SW480 (cell line): Measurements from ENCODE around the gene DDAH2.

Source experiments
- DNase-seq: peaks from one replicate; pipeline ENCODE4 v3.0.0-alpha.2; 2016; ENCODE audit warnings: low spot score

Gene DDAH2

DNA sequence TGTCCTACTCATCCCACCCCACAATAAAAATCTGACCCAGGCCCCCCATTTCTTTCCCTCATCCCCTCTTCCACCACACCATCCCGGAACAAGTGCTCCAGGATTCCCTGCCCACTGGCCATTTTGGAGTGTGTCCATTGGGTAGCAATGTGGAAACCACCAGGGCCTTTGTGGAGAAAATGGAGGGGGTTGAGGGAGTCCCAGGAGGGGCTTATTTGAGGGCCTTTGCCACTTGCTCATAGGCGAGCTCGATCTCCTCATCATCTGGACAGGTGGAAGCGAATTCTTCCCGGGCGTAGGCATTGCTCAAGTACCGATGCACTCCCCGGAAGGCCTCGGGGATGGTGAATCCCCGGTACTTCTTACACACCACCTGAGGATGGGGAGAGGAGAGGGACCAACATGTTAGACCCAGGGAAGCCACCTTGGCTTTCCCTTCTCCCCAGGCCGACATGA lies 1.6 kb upstream of the DDAH2 start:
- no peak for DNase-seq

DNA sequence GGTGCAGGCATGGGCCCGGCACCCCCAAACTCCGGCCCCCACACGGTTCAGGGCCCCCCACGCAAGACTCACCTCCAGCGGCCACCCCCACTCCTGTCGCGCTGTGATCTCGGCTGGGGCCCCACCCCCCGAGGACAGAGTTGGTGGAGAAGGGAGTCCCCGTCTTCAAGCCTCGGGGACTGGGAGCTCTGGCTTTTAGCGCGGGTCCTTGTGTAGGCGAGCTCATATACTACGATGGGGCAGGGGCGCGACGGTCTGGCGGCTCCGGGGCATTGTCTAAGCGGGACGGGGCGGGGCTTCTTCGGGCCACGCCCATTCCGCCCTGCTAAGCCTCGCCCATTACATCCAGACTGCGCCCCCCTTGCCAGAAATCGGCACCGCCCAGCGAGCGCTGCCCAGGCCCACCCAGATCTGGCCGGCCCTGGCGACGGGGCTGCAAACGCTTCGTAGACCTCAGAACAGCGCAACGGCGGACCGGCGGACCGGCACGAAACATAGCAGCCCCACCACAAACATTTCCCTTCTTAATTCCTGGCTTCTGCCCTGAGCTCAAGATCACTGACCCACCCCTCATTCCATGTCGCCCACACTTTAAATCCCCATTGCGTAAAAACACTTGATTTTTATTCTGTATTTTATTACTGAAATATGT lies 1.0 kb upstream of the DDAH2 start:
- DNase-seq: peak; percentile 78

DNA sequence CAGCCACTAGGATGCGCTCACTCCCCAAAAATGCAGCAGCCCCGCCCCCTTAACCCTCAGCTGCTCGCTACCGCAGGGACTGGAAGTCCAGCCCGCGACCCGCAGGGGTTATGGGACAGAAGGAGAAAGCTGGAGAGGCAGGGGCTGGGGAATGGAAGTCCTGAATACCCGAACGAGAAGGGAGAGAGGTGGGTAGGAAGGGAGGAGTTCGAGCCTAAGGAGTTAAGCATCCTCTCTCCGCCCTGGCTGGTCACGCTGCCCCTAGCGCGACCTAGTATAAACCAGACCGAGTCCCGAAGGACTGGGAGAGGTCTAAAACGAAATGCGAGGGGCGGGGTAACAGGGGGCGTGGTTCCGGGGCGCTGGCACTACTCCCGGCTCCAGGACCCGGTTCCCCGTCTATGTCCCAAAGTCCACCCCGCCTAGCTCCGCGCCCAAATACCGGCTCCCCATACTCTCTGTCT lies 448 bp upstream of the DDAH2 start:
- peak; percentile 86 for DNase-seq

DNA sequence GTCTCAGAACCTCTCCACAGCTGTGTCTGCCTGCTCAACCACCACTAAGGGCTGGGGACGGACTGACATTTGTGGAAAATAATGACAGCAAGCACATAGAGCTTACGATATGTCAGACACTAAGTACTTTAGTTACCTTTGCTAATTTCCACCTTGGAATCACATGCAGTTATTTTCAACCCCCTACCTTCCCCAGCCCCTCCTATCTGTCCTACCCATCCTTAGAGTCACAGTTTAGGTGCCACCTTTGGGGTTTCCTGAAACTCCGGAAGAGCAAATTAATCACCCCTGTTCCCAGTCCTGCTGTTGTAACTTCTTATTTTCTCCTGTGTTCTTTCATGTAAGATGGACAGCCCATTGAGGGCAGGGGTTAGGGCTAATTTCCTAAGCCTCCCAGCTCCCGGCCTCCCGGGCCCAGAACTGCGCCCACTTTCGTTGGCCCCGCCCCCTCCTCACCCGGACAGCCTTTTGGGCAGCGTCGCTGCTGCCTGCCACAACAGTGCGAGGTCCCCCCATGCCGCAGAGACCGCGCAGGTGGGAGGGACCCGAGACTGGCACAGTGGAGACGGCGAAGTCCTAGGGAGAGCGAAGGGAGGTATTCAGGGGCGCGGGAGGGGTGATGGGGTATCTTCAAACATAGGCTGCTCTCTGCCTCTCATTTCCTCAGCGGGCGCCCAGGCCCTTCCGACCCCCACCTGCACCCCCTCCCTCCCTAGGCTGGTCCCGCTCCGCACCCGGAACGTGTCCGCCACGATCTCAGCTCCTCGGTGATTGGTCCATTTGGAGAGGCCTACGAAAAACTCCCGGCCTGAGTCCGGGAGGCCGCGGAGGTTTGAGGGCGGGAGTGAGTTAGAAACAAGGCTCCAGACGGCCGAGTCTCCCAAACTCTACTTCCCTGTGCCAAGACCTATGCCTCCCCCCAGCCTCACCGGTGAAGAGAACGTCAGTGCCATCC lies 1.1 kb downstream of the DDAH2 start:
- DNase-seq: no peak

DNA sequence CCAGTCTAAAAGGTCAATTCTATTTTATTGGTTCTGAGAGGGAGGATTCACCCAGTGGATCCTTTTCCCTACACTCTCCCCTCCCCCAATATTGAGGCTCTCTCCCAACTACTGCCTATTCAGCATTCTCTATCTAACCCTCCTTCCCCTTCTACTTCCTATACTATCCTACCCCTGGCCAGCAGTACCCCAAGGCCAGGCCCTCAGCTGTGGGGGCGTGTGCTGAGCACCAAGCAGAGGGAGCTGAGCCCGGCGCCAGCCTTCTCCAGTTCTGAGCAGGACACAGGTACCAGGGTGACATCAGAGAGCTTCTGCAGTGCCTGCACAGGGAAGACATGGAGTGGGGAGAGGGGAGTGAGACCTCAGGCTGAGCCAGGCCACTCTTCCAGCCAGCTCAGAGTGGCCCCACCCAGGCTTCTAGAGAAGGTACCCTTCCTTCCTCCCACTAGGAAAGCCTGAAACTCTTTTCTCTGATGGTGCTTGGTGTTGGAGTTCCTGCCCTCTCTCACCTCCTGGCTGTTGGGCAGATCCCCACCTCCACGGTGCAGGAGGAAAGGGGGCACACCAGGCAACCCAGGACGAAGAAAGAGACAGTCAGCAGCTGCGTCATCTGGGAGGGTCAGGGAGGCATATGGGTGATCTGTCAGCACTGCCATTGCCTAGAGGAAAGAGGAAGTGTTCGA lies 1.9 kb downstream of the DDAH2 start:
- no peak for DNase-seq

DNA sequence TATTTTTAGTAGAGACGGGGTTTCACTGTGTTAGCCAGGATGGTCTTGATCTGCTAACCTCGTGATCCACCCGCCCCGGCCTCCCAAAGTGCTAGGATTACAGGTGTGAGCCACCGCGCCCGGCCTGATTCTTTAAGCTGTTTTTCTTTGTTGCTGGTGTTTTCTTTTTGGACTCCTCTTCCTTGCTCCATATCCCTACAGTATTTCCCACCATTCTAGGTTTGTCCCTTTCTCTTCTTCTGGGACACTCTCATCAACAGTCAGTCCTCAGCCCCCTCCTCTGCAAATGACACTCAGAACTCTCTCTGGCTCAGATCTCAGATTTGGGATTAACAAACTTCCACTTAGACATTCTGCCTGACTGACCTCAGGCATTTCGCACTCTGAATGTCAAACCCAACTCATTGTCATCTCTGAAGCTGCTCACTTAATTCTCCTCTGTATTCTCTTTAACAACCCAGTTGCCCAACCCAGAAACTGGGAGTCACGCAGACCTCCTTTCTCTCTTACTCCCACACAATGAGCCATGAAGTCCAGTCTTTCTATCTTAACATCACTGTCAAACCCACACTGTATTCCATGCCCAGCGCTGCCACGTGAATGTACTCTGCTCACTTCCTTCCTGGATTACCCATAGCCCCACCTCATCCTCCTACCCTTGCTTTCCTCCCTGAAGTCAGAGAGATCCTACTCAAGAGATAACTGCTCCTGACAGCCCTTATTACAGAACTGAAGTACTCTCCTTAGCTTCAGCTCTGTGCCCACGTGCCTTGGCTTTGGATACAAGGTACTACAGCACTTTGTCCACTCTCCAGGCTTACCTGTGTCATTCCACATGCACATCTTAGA lies 3.4 kb downstream of the DDAH2 start:
- DNase-seq: no peak

DNA sequence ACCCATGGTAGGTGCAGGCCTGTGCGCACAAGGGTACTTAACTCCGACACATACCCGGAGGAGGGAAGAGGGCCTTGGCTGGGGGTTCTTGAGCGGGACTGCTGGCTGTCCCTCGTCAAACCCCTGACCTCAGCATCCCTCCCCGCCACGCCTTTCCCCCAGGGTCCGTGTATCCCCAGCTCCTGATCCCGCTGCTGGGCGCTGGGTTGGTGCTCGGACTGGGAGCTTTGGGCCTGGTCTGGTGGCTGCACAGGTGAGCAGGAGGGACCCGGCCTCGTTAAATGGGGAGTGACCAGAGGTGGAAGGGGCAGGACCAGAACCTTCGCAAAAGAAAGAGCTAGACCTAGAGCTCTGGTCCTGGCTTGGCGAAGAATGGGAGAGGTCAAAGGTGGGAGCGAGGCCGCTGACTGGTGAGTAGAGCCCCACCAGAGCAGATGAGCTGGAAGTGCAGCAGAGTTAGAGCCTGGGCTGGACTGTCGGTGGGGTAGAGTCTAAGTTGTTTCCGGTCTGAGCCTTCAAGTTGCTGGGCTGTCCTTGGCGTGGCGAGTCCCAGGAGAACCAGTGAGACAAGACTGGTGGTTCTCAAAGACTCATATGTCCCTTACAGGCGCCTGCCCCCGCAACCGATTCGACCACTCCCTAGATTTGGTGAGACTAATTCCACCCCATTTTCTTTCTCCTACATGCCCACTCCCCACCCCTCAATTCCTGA lies 5.0 kb downstream of the DDAH2 start:
- DNase-seq: no peak

DNA sequence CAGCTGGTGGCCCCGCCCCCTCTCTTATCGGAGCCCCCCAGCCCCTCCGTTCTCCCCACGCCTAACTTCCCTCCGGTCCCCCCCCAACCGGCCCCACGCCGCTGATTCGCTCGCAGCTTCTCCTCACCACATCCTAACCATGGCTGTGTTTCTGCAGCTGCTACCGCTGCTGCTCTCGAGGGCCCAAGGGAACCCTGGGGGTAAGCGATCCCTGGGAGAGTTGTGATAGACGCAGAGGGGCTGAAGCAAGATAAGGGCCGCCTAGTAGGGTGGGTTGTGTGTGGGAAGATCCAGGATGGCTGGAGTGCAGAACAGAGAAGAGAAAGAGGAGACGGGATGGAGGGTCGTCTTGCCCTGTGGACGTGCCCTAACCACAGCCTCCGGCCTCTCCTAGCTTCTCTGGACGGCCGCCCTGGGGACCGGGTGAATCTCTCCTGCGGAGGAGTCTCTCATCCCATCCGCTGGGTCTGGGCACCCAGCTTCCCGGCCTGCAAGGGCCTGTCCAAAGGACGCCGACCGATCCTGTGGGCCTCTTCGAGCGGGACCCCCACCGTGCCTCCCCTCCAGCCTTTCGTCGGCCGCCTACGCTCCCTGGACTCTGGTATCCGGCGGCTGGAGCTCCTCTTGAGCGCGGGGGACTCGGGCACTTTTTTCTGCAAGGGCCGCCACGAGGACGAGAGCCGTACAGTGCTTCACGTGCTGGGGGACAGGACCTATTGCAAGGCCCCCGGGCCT lies 5.7 kb downstream of the DDAH2 start, which contains the start of gene MPIG6B:
Gene MPIG6B, plus strand, starts transcription at position 129 of the 735 bp plus-strand sequence. Its CDS starts 11 bp downstream, at position 140.
- no peak for DNase-seq

DNA sequence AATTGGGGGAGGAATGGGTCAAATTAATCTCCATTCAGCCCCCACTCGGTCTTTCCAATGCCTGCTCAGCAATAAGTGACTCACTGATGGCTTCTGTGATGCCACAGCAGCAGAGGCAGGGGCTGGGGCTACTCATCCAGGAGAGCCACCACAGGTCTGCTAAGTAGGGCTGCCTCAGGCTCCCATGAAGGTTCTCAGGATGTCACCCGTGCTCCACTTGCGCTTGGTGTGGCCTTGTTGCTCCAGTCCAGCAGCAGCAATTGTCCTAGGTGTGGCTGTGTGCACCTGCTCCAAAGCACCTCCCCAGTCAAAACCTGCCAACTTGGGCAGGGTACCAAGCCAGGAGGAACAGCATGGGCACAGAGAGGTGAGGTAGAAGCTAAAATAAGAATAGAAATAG lies 6.9 kb downstream of the DDAH2 start:
- DNase-seq: no peak

DNA sequence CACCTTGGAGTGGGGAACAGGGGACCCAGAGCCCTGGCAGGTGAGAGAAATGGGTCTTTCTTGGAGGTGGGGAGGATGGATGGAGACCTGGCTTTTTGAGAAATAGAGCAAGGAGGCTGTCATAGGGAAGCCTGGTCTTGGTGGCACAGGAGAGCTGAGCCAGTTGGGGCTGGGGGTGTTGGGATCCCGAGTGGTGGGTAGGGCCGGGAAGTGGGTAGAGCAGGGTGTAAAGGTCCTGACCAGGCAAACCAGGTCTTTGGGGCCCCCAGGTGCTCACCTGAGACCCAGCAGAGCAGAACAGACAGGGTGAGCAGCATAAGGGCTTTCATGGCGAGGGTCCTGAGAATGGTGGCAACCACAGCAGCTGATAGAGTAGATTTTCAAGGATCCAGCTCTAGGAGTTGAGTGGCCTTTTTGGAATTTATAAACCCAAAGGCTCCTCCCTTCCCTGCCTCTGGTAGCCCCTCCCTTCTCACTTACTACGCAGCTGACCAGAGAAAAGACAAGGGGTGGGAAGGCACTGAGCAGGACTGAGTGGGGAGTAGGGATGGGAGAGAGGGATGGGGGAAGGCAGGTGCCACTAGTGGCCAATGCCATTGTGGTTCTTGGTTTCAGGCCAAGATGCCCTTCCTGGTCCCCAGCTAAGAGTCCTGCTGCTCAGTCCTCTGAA lies 7.6 kb downstream of the DDAH2 start, which contains the start of gene LY6G6C:
Gene LY6G6C, minus strand, starts transcription at position 396 of the 670 bp plus-strand sequence. Its CDS starts 67 bp downstream, at position 329.
- DNase-seq: no peak

DNA sequence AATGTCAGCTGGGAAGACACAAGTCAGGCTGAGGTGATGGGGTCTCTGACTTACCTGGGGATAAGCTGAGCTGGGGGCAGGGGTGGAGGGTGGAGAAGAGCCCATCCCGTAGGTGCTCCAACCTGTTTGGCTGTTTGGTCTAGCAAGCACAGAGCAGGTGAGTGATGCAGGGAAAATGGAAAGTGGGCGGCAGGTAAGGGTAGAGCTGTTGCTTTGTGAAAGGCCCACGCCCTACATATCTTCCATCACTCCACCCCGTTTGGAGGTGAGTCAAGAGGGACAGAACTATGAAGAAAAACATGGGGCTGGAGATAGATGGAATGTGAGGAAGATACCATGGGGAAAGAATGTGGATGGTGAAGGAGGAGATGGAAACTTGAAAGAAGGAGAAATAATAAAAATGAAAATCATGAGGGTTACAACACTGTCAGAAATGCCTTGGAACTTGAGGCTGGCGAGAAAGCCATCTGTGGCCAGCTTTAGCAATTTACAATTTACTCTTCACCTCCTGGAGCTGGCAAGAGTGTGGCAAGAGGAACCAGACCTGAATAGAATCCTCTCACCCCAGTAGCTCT lies 8.8 kb downstream of the DDAH2 start:
- no peak for DNase-seq

DNA sequence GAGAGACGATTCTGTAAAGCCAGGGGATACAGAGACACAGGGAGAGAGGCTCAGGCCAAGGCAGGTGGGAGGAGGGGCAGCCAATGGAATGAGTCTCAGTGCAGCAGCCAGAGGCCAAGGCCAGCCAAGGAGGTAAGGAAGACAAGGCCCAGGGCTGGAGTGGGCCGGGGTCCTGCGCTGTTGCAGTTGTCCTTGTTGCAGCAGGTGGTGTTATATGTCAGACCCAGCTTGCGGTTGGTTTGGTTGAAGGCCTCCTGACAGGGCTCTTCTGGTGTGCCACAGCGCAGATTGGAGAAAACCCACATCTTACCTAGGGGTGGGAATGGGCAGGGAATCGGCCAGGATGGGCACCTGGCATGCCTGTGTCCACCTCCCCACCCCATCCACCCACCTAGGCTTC lies 10.1 kb downstream of the DDAH2 start:
- no peak for DNase-seq

DNA sequence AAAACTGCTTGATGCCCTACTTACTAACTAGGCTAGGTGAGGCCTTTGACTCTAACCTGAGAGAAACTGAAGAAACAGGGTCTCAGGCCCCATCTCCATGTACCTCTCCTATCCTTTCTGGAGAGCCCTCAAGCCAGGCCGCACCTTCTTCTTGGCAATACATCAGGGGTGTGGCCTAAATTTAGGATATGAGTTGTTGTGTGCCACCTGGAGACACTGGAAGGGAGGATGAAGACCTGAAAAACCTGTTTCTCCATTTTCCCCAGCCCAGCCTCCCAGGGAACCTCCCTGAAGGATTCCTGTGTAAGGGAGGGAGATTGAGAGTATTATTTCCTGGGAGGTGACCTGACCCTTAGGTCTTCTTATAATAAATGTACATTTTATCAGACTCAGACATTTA lies 10.8 kb downstream of the DDAH2 start:
- no peak for DNase-seq

DNA sequence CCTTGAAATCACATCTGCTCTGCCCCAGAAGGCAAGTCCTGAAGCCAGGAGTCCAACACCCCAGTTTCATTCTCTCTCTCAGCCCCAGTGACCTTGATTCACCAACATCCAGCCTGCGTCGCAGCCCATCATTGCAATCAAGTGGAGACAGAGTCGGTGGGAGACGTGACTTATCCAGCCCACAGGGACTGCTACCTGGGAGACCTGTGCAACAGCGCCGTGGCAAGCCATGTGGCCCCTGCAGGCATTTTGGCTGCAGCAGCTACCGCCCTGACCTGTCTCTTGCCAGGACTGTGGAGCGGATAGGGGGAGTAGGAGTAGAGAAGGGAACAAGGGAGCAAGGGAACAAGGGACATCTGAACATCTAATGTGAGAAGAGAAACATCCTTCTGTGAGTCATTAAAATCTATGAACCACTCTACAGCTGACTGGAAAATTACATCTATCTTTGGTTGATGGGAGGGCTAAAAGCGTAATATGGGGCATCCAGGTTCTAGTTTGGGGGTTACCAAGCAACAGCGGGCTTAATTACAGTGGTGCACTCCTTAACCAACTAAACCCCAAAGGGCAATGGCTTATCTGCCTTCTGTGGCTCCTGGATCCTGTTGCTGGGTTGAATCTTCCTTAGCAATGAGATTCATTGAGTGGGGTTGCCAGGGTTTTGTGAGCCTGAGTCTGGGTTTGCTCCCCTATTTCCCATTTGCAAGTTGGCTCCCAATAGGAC lies 11.4 kb downstream of the DDAH2 start:
- no peak for DNase-seq

DNA sequence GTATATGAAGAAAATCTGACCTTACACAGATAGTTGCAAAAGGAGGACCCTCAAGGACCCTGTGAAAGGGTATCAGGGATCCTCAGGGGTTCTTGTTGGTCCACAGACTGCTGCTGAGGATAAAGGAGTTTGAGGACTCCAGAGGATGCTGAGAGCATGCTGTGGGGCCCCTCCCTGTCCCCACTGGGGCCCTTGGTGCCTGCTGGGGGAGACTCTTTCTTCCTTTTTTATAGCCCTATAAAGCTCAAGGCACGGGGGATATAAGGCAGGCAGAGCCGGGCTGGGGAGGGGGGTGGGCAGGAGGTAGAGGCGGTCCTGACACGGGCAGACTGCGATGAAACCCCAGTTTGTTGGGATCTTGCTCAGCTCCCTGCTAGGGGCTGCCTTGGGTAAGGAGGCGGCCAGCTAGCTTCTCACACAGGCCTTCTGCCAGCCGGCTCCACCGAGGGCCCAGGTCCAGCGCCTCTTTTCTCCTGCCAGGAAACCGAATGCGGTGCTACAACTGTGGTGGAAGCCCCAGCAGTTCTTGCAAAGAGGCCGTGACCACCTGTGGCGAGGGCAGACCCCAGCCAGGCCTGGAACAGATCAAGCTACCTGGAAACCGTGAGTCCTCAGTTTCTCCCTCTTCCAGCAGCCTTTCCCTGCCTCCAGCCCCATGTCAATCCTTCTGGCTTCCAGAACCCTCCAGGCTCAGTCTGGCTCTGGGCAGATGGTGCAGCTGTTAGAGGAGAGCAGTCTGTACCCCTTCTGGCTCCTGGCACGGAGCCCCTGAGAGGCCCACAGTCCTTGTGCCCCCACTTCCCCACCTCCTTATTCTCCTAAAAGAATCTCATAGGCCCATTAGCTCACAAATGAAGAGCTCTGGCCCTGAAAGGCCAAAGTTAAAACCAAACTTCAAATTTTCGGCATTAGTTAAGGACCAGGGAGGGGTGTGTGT lies 13.8 kb downstream of the DDAH2 start, which contains the start of gene LY6G6D:
Gene LY6G6D, plus strand, starts transcription at position 327 of the 937 bp plus-strand sequence. Its CDS starts 8 bp downstream, at position 335.
- no peak for DNase-seq

DNA sequence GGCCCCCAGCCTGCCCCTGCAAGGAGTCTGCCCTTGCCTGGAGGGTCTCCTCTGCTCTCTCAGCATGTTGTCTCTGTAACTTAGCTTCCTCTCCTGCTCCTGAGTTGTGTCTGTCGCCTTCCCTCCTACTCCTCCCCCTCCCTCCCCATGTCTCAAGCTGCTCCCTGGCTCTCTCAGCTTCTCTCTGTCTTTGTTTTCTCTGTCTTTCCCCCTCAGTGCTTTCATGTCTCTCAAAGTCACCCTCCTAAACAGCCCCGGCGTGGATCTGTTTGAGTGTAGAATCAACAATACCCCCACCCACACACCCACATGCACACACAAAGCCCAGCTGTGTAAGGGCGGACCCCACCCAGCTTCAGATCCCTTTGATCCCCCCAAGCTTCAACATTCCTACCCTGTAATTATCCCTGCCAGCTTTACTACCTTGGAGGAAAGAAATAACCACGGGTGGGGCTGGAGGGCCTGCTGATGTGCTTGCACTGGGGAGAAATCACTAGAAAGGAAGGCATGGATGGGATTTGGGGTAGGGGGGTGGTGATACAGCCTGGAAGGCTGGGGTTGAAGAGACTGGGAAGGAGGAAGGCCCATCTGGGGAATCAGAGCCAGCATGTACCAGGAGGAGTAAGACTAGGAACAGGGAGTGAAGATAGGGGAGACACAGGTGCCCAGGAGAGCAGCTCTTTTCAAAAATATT lies 15.0 kb downstream of the DDAH2 start:
- peak; percentile 95 for DNase-seq
